Upper lobe of left lung (tissue), 6 donors: ENCODE measurements around the gene ABCC8. TPM values are rescaled to one million over a fixed set of nuclear protein-coding genes. Genes with fewer than 3 reads are reported as not detected.
A peak's percentile ranks its signal among the peaks of the same experiment; 100 is the strongest.
"Not testable (repeated sequence)": the region's sequence is repeated elsewhere in the genome, so short reads cannot be mapped to it uniquely, and the experiment has no call there.

Source experiments
- ATAC-seq, 2 donors: fragments of 200-7000 bp; cut with Tn5 transposase; one replicate each; pipeline ENCODE4 v1.9.1; 2022; ENCODE audit warnings: mild to moderate bottlenecking in 2 of 2, moderate library complexity in 2 of 2; ENCODE audit not compliant: low FRiP score in 2 of 2
- DNase-seq, 2 donors: peaks; one replicate each; pipeline ENCODE4 v3.0.0-alpha.2; 2019 to 2020
- H3K27ac ChIP-seq, 4 donors: fragments of 200-600 bp; sonication (generic); one replicate each; pipeline ENCODE4 v1.5.1; 2016 to 2019
- H3K27me3 ChIP-seq, 4 donors: fragments of 200-600 bp; sonication (generic); one replicate each; pipeline ENCODE4 v1.5.1; 2017 to 2019
- H3K36me3 ChIP-seq, 4 donors: fragments of 200-600 bp; sonication (generic); one replicate each; pipeline ENCODE4 v1.5.1; 2016 to 2019
- H3K4me1 ChIP-seq, 4 donors: fragments of 200-600 bp; sonication (generic); one replicate each; pipeline ENCODE4 v1.5.1; 2018 to 2019
- H3K4me3 ChIP-seq, 4 donors: fragments of 200-600 bp; sonication (generic); one replicate each; pipeline ENCODE4 v1.5.1; 2017 to 2019; ENCODE audit warnings: mild to moderate bottlenecking in 2 of 4, moderate library complexity in 1 of 4
- H3K9me3 ChIP-seq, 4 donors: fragments of 200-600 bp; sonication (generic); one replicate each; pipeline ENCODE4 v1.5.1; 2018 to 2019
- CTCF ChIP-seq, 6 experiments: fragments of 450-650 bp in 4 of 6; fragments of 200-600 bp in 2 of 6; sonication (generic) in 2 of 6; IDR thresholded peaks; one replicate each; pipeline ENCODE4 v1.5.1; 2016 to 2019; ENCODE audit warnings: antibody characterized with exemption in 6 of 6
- EP300 ChIP-seq, 4 donors: sonication (generic); formaldehyde crosslinking; IDR thresholded peaks; one replicate each; pipeline ENCODE4 v1.5.1; 2017; ENCODE audit warnings: antibody characterized with exemption in 4 of 4, control low read depth in 2 of 4
- POLR2A ChIP-seq, 4 donors: fragments of 450-650 bp; IDR thresholded peaks; one replicate each; pipeline ENCODE4 v1.5.1; 2016 to 2017; ENCODE audit warnings: antibody characterized with exemption in 4 of 4, mild to moderate bottlenecking in 2 of 4
- POLR2AphosphoS5 ChIP-seq, 2 donors: sonication (generic); formaldehyde crosslinking; IDR thresholded peaks; one replicate each; pipeline ENCODE4 v1.5.1; 2017; ENCODE audit warnings: antibody characterized with exemption in 2 of 2
- WGBS, 2 donors: methylation state at CpG; one replicate each; pipeline ENCODE4 v1.1.5; 2017 to 2018; 5-methylcytosine and 5-hydroxymethylcytosine counted together
- total RNA-seq, 6 donors: library from RNA; depleted of rRNA in 4 of 6; stranded (reverse); fragments of >200 nt in 4 of 6; gene quantifications; one replicate each; pipeline versions ENCODE4 v1.1.0 to v1.2.1, GENCODE V29; 2016 to 2021
- donor health status: DM: no; HTN: no; CAD: no; lungs with moderate emphysema.
- donor health status: DM: no; HTN: yes; CAD: no; lungs with severe emphysema.

ABCC8 gene
- total RNA-seq, 6 donors from 2014 or later = 1.7 to 62.7 (median 12.5) TPM

GRCh38 chr11:17430616-17431015, 46.0 kb downstream of the ABCC8 start:
- Histone ChIP-seq H3K27ac (no peak overlapping the region), H3K27me3 (no peaks in the 10 kb centered on the region), H3K4me1 (peaks cover 0 to 6% (median 0%) of the 10 kb centered on the region in 4 donors), H3K36me3 (no peaks in the 10 kb centered on the region), H3K4me3 (no peak overlapping the region), H3K9me3 (no peaks in the 10 kb centered on the region)
- 96 to 99% methylated on average over 11 to 13 of the region's 13 CpGs for WGBS, 2 donors
- DNase-seq (peak in 1 of 2 donors; percentile 43), ATAC-seq (peak in 1 of 2 donors; percentile 9)
- TF ChIP-seq CTCF (IDR thresholded peaks at IDR 0.05) (no peak), EP300 (IDR thresholded peaks at IDR 0.05) (no peak), POLR2AphosphoS5 (IDR thresholded peaks at IDR 0.05) (no peak), POLR2A (IDR thresholded peaks at IDR 0.05) (no peak)

- no peak for TF ChIP-seq EP300 (IDR thresholded peaks at IDR 0.05)
- no peak for TF ChIP-seq POLR2A (IDR thresholded peaks at IDR 0.05)
- no peak for TF ChIP-seq CTCF (IDR thresholded peaks at IDR 0.05)
- no peak for TF ChIP-seq POLR2AphosphoS5 (IDR thresholded peaks at IDR 0.05)
Measured at GRCh38 chr11:17428925-17429324, 47.7 kb downstream of the ABCC8 start.

GRCh38 chr11:17428261-17428660, 48.4 kb downstream of the ABCC8 start:
- H3K9me3 ChIP-seq = no peaks in the 10 kb centered on the region
- H3K27me3 ChIP-seq = no peaks in the 10 kb centered on the region
- peaks cover 0 to 6% (median 0%) of the 10 kb centered on the region in 4 donors for H3K4me1 ChIP-seq
- ATAC-seq = no peak
- H3K36me3 ChIP-seq = no peaks in the 10 kb centered on the region
- H3K4me3 ChIP-seq = no peak overlapping the region
- TF ChIP-seq CTCF (IDR thresholded peaks at IDR 0.05) (no peak), POLR2AphosphoS5 (IDR thresholded peaks at IDR 0.05) (no peak), POLR2A (IDR thresholded peaks at IDR 0.05) (no peak), EP300 (IDR thresholded peaks at IDR 0.05) (no peak)
- H3K27ac ChIP-seq = no peak overlapping the region
- WGBS, 2 donors = 88 to 89% methylated on average over 9 to 10 of the region's 11 CpGs
- peak in 1 of 2 donors; percentile 61 for DNase-seq

More at GRCh38 chr11:17428925-17429324, 47.7 kb downstream of the ABCC8 start:
- H3K9me3 ChIP-seq = no peaks in the 10 kb centered on the region
- H3K27ac ChIP-seq = no peak overlapping the region
- peaks cover 0 to 6% (median 0%) of the 10 kb centered on the region in 4 donors for H3K4me1 ChIP-seq
- DNase-seq = no peak
- H3K27me3 ChIP-seq = no peaks in the 10 kb centered on the region
- no peak overlapping the region for H3K4me3 ChIP-seq
- ATAC-seq = no peak
- WGBS, 2 donors = 73 to 81% methylated on average over 3 of the region's 3 CpGs
- no peaks in the 10 kb centered on the region for H3K36me3 ChIP-seq

- WGBS, 2 donors = 48 to 50% methylated on average over 5 of the region's 5 CpGs
- not testable (repeated sequence) for ATAC-seq
Measured at GRCh38 chr11:17426233-17426632, 50.4 kb downstream of the ABCC8 start.

GRCh38 chr11:17423533-17424310, 52.9 kb downstream of the ABCC8 start:
- Histone ChIP-seq H3K4me1 (no peaks in the 10 kb centered on the region), H3K9me3 (no peaks in the 10 kb centered on the region), H3K27me3 (no peaks in the 10 kb centered on the region), H3K4me3 (no peak overlapping the region), H3K36me3 (no peaks in the 10 kb centered on the region), H3K27ac (no peak overlapping the region)
- WGBS, 2 donors = 80% methylated on average over 11 of the region's 11 CpGs
- TF ChIP-seq POLR2A (IDR thresholded peaks at IDR 0.05) (no peak), POLR2AphosphoS5 (IDR thresholded peaks at IDR 0.05) (no peak), EP300 (IDR thresholded peaks at IDR 0.05) (no peak), CTCF (IDR thresholded peaks at IDR 0.05) (no peak)
- DNase-seq (no peak), ATAC-seq (peak in 1 of 2 donors; percentile 25)

More at GRCh38 chr11:17426233-17426632, 50.4 kb downstream of the ABCC8 start:
- not testable (repeated sequence) for DNase-seq, H3K36me3 ChIP-seq, H3K27ac ChIP-seq, H3K4me1 ChIP-seq, H3K27me3 ChIP-seq, H3K9me3 ChIP-seq, H3K4me3 ChIP-seq
